GM19328 (cell line): ENCODE measurements around the gene FNDC3B.
A peak's percentile ranks its signal among the peaks of the same experiment; 100 is the strongest.

Experiments
- ATAC-seq: cut with Tn5 transposase; IDR thresholded peaks from one replicate; pipeline ENCODE4 v1.9.1; 2021; ENCODE audit warnings: mild to moderate bottlenecking, moderate library complexity; ENCODE audit not compliant: unreplicated experiment

The FNDC3B gene

GRCh38 chr3:172051957-172052354 is 12.6 kb downstream of the FNDC3B start:
- no peak for ATAC-seq

GRCh38 chr3:172052405-172052804 is 13.0 kb downstream of the FNDC3B start:
- no peak for ATAC-seq

- ATAC-seq: no peak
These were observed 14.9 kb downstream of the FNDC3B start for GRCh38 chr3:172054115-172054764.

- ATAC-seq: no peak
These were observed 17.0 kb downstream of the FNDC3B start for GRCh38 chr3:172056416-172056815.

- ATAC-seq: no peak
These were observed 17.7 kb downstream of the FNDC3B start for GRCh38 chr3:172057059-172057458.

GRCh38 chr3:172057624-172058327 is 18.4 kb downstream of the FNDC3B start:
- ATAC-seq: no peak

- ATAC-seq: no peak
These were observed 20.2 kb downstream of the FNDC3B start for GRCh38 chr3:172059532-172059931.

- ATAC-seq: no peak
These were observed 20.9 kb downstream of the FNDC3B start for GRCh38 chr3:172060234-172060633.

- peak; percentile 91 for ATAC-seq
These were observed 22.4 kb downstream of the FNDC3B start for GRCh38 chr3:172061724-172062184.

- ATAC-seq: no peak
These were observed 23.4 kb downstream of the FNDC3B start for GRCh38 chr3:172062761-172063160.

DNA sequence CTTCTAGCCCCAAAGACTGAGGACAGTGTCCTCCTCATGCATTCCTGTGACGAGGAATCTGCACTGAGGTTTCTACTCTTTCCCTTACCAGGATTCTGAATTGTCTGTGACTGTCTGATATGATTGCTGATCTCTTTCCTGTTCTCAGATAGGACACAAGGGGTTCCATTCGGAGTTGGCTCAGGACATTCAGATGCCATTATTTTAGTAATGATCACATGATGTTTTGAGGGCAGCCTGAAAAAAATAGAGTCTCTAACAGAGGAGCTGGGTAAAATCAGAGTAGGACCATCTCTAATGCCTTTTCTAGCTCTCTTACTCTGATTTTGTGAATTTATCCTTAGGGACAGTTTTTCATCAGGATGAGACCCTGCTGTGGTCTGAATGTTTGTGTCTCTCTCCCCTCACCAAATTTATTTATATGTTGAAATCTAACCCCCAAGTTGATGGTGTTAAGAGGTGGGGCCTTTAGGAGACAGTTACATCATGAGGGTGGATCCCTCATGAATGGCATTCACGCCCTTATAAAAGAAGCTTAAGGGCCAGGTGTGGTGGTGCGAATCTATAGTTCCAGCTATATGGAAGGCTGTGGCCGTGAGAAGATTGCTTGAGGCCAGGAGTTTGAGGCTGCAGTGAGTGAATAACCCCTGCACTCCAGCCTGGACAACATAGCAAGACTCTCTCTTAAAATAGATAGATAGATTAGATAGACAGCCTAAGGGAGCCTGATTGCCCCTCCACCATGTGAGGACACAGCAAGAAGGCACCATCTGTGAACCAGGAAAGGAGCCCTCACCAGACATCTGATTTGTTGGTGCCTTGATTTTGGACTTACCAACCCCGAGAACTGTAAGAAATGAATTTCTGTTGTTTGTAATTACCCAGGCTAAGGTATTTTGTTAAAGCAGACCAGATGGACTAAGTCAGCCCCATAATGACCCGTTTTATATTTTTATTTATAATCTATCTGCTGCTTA is 24.4 kb downstream of the FNDC3B start:
- ATAC-seq: no peak

DNA sequence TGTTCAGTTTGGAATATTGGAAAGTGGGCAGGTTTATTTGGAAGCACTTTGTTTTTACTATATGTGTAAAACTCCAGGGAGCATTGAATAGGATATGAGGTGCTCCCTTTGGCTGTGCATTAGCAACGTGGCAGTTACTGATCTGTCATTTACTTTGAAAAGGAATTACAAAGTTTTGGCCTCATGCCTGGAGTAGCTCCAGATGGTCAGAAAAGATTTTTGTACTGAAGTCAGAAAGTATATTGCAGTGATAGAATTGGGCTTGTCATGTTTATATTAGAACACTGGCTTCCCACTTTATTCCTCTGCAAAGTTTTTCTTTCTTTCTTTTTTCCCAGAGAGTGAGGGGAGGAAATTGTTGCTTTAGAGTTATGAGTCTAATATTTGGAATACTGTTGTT is 26.1 kb downstream of the FNDC3B start:
- ATAC-seq: no peak

GRCh38 chr3:172065967-172066762 is 26.8 kb downstream of the FNDC3B start:
- no peak for ATAC-seq

GRCh38 chr3:172066880-172067796 is 27.8 kb downstream of the FNDC3B start:
- ATAC-seq: no peak

GRCh38 chr3:172067837-172068440 is 28.6 kb downstream of the FNDC3B start:
- no peak for ATAC-seq

DNA sequence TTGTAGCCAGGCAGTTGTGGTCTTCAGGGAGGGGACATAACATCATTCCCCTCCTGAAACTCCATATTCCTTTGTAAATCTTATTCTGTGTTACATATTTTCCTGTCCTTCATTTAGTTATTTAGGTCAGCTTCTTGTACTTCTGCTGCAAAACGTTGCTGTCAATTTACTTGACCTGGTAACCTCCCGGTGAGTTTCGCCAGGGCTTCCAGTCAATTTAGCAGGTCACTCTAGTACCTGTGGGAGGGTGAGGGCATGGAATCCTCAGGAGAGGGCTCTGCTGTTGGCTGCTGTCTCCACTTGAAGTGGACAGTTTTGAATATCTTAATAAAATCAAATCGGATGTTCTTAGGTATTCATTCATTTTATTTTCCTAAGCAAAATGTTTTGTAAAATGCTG is 29.6 kb downstream of the FNDC3B start:
- no peak for ATAC-seq

- no peak for ATAC-seq
These were observed 30.1 kb downstream of the FNDC3B start for GRCh38 chr3:172069478-172069877.

GRCh38 chr3:172070269-172070668 is 30.9 kb downstream of the FNDC3B start:
- no peak for ATAC-seq

- no peak for ATAC-seq
These were observed 31.4 kb downstream of the FNDC3B start for GRCh38 chr3:172070802-172071201.
